ENCODE results near the gene ALCAM. TPM values are rescaled to one million over a fixed set of nuclear protein-coding genes. Genes with fewer than 3 reads are reported as not detected.

ALCAM gene
- total RNA-seq, 1 donor from 2014 or later, result 3.5 TPM

DNA sequence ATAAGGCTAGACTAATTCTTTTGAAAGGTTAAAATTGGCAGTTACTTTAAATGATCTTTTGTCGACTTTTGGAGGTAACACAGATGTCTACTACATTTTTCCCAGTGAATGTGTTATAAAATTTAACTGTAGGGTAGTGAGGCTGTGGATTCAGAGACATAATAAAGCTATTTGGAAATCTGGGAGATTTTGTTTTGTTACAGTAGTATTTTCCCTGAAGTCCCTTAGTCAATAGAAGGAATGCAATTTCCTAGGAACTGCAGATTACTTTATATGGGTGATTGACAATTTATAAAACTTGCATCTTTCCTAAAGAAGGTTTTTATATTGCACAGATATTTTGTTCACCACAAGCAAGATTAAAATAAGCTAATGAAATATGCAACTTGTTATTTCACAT, 96.9 kb downstream of the ALCAM start:
- intact Hi-C loops (cut with micrococcal nuclease), result no loop called here
- ATAC-seq (no peak), DNase-seq (no peak)

DNA sequence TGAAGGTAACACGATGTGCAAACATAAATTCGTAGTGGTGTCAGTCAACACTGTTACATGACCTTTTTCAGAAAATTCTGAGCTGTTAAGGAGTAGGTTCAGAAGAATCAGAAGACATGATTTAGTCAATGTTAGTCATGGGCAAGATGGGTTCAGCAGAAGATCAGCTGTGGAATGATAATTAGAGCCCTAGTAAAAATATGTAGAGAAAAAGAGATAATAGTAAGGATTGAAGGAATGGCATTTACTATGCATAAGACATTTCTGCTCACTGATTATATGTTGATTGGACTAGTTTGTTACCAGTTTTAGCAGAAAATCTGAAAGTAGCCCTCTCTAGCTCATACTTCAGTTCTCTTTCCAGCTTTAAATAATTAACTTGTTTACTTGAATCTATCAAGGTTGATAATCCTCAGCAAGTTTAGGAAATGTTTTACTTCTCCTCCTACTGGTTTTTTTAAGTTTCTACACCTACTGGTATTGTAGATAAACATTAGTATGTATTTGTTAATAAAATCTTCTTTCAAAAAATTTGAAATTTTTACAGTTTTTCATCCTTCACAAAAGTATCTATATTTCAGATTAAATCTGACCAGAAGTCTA, 98.6 kb downstream of the ALCAM start:
- no peak for DNase-seq
- intact Hi-C loops (cut with micrococcal nuclease), result no loop called here
- no peak for ATAC-seq

DNA sequence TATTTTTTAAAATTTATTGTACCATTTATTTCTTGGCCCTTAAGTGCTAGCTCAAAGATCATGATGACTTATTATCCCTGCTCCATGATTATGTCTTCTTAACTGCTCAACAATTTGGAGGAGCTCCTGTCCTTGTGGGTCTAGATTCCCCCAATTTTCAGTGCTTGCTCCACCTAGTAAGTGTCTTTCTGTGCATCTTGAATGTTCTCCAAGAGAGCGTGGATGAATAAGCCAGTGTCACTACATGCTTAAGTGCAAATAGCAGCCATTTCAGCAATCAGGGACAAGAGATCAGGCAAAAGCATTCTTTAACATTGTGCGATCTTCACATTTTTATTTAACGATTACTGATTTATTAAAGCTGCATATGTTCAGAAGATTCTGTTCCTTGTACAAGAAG, 99.4 kb downstream of the ALCAM start:
- DNase-seq, result no peak
- intact Hi-C loops (cut with micrococcal nuclease), result no loop called here
- ATAC-seq, result no peak

DNA sequence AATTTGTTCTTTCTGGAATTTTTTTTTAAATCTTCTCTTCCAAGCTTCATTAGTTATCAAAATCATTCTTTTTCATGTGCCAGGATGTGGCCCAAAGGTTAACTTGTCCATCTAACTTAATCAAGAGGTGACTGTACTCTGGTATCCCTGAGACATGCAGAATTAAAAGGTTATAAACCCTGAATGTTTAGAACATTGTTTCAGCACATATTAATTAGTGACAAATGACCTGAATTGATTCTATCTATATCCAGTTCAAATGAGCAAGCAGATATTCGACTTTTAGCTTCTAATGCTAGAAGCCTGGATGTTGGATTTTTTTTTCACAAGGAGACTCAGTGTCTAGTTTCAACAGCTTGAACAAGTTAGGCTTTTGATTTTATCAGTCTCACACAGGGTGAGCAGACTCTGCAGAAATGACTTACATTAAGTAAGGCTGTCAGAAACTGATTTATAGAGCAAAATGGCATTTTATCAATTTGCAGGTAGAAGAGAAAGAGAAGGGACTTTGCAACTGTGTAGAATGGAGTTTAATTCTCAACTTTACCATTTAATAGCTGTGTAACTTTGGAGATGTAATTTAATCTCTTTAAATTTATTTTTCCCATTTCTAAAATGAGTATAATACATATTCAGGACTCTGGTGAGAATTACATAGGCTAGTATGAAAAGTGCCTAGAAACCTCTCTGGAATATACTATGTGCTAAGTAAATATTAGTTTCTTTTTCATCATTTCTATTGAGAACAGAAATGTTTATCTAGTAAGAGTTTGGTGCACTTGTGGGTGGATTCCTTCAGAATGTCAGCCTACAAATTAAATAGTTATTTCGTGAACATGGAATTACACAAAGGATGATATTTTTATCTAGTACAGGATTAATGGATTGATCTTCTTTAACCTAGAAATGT, 100.0 kb downstream of the ALCAM start:
- ATAC-seq (no peak), DNase-seq (no peak)
- intact Hi-C loops (cut with micrococcal nuclease), result no loop called here

DNA sequence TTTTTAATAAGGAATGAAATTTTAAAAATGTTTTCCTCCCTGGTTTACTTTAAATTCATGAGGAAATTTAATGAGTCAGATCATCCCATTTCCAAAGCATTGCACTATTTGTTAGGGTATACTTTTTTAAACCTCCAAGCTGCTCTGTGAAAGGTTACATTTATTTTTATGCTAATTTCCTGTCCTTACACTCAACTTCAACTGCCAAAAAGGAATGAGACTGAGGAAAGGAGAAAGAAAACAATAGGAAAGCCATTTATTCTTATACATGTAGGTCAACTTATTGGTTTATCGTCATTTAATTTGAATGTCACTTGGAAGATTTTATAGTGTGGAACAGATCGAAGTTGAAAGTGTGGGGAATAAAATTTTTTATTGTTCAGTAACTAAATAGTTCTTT, 104.1 kb downstream of the ALCAM start:
- DNase-seq (no peak), ATAC-seq (no peak)
- intact Hi-C loops (cut with micrococcal nuclease), result no loop called here

DNA sequence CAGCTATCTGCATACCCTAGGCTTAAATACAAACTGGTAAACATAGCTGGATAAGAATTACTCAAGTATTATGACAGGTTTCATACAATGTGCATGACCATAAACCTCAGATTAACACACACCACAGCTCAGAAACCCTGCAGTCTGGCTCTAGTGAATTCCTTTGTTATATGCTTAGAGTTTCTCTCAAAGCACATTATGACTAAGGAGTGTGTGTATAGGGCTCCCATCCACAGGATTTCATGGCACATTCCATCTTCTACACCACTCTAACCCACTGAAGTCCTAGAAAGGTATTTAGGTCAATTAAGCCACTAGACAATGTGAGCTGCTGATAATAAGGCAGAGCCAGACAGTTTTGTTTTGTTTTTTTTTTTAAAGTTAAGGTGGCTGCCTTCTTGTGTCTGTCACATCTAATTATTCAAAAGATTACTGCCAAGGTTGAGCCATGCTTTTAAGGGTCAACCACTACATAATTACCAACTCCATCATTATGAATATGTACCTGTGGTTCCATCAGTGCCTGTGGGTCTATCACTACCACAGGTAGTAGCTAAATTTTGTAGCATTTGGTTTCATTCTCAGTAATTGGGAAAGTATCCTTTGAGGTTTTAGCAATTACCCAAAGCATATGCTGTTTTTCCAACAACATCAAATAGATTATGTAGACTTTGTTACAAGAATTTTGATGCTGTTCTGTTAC, 107.0 kb downstream of the ALCAM start:
- intact Hi-C loops (cut with micrococcal nuclease), result no loop called here
- DNase-seq (no peak), ATAC-seq (no peak)

DNA sequence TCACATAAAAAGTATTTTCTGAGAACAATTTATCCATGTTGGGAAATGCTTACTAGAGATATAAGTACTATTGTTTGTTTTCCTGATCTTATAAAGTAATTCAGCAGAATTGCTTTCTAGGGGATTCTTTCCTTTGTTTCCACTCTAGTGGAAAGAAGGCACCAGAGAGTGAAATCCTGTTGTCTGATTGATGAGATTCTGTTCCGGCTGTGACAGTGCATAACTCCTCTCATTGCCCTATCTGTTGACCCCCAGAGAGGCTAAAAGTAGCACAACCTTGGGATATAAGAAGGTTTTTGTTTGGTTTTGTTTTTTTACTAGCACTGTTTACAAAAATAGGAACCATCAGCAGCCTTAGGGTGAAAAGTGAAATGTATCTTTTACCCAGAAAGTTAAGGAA, 114.1 kb downstream of the ALCAM start:
- ATAC-seq (no peak), DNase-seq (no peak)
- intact Hi-C loops (cut with micrococcal nuclease), result no loop called here

DNA sequence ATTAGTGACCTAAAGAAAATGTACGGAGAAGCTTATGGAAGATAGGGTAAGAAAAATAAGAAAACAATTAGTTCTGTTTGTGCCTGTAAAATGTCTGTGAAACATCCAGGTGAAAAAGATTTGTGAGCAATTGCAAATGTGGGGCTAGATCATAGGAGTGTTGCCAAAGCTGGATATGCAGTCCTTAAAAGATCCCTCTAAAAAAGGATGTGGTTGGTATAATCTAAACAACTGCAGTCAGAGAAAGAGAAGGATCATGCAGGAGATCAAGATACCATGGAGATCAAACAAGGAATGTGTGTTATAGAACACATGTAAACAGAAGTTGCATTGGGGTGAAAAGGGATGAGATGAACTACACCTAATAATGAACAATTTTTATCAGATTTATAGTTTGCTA, 116.8 kb downstream of the ALCAM start:
- intact Hi-C loops (cut with micrococcal nuclease), result no loop called here
- no peak for DNase-seq
- ATAC-seq, result no peak

DNA sequence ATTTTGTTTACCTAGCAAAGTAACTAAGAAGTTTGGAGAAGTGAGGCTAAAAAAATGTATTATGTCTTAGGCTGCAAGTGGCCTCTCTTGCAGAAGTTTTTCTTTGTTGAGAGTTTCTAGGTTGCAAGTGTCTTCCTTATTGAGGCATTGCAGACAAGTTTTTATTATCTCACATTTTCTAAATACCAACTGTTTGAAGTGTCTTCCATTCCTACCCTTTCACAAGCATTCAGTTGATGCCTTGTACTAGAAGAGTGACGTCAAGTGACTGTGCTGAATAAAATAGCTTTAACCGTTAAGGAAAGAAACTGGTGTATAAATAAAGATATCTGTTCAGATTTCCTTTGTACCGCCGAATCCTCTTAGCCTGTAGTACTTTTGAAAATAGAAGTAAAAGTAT, 123.3 kb downstream of the ALCAM start:
- intact Hi-C loops (cut with micrococcal nuclease), result no loop called here
- DNase-seq, result no peak
- no peak for ATAC-seq

DNA sequence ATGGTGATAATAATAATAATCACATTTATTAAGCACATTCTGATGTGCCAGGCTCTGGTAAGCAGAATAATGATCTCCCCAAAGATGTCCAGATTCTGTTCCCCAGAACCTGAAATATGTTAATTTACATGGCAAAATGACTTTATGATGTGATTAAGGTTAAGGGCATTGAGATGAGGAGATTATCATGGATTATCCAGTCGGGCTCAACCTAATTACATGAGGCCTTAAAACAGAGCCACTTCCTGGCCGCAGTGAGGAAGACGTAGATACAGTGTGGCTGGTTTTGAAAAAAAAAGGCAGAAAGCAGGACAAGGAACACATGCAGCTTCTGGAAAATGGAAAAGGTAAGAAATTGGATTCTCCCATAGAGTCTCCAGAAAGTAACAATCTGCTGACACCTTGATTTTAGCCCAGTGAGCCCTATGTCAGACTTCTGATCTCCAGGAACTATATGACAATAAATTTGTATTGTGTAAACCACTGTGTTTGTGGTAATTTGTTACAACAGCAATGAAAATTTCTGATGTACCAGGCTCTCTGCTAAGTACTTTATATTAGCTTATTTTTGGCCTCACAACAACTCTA, 126.7 kb downstream of the ALCAM start:
- intact Hi-C loops (cut with micrococcal nuclease), result no loop called here
- ATAC-seq (no peak), DNase-seq (no peak)

DNA sequence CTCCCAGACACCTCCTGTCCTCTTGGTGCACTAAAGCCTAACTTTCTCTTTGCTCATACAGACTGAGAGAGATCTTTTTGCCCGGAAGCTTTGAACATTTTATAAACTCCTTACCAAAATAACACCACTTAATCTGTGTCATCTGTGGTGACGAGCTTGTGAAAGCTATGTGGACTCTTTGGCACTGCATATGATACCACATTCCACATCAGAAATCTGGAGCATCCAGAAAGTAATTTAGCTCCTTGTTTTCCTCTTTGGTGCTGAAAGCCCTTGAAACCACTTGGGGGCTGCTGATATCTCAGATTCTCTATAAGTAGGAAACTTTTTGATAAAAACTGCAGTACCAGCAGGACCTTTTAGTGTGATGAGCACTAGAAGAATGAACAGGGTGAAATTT, 128.3 kb downstream of the ALCAM start:
- ATAC-seq, result no peak
- intact Hi-C loops (cut with micrococcal nuclease), result no loop called here
- no peak for DNase-seq

DNA sequence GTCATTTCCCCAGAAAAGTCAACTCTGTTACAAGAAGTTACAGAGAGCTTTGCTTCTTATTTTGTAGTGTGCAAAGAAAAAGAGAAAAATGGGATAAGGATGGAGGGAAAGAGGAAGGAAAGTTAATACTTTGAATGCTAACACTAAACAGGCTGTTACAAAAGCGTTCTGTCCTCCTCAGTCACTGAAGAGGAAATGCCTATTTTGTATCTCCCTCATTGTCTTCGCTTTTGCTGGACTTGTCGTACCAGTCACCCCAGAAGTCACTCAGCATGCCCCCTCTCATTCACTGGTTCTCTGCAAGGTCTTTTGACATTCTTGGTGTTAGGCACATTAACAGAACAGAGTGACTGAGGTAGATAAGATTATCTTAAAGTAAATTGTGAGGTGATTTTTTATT, 129.6 kb downstream of the ALCAM start:
- intact Hi-C loops (cut with micrococcal nuclease), result no loop called here
- ATAC-seq (no peak), DNase-seq (no peak)

DNA sequence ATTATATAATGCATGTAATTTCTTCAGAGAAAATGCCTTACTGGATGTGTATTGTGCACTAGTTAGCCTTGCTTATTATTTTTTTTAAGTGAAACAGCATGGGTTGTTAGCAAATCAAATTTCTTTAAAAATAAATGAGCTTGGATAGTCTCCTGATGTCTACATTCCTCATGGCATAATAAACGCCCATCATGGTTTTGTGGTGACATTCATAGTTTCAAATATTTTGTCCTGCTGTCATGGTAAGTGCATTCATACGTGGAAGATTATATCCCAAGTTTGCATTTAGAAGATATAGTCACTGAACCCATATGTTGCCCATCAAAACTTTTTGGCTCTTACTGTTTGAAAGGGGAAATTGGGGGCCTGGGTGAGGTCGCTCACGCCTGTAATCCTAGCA, 130.7 kb downstream of the ALCAM start:
- intact Hi-C loops (cut with micrococcal nuclease), result no loop called here
- DNase-seq, result no peak
- no peak for ATAC-seq

DNA sequence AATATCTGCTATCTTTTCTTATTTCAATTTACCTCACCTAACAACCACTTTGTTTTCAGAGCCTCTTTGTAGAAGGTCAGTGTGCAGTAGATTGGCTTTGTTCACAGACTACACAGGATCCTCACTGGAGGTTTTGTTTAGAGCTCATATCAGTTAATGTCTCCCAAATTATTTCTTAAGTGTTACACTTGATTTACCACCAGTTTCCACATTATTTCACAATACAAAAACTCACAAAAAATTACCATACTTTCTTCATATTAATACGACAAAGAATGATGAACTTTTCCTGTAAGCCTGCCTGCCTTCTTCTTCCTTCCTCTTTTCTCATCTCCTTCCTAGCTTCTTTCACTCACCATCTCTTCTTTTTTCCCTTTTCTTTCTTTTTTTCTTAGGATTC, 133.3 kb downstream of the ALCAM start:
- ATAC-seq (no peak), DNase-seq (no peak)
- intact Hi-C loops (cut with micrococcal nuclease), result no loop called here

DNA sequence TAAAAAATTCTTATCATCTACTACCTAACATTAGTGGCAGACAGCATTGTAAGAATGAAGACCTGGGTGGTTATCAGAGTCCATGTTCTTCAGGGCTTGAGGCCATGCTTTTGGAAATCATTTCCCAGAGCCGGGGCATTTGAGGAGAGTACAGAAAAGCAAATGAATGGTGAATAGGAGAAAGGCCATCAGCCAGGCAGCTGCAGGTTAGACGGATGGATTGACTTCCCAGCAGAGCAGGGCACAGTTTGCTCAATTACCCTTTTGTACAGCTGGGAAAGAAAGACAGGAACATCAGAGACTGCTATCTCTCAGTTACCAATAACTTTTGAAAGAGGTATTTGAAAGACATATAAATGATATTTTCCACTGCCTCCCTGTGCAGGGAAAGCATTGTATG, 135.6 kb downstream of the ALCAM start:
- DNase-seq (no peak), ATAC-seq (no peak)
- intact Hi-C loops (cut with micrococcal nuclease), result no loop called here

DNA sequence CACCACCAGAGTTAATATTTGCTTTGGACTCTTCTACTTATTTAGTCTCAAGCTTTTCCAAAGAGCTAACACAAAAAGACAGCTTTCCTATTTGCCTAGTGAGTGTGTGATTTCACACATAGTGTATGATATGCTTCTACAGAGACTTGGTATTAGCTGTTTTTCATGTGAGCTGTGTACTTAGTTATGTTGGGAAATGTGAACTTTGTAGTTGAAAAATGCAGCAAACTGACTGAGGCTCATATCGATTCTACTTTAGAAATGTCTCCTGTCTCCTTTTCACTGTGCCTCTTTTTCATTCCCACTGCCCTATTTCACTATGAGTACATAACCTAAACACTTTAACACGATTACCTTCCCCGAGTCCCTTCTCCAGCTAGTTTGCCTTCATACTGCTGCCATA, 136.5 kb downstream of the ALCAM start:
- no peak for DNase-seq
- intact Hi-C loops (cut with micrococcal nuclease), result no loop called here
- no peak for ATAC-seq

DNA sequence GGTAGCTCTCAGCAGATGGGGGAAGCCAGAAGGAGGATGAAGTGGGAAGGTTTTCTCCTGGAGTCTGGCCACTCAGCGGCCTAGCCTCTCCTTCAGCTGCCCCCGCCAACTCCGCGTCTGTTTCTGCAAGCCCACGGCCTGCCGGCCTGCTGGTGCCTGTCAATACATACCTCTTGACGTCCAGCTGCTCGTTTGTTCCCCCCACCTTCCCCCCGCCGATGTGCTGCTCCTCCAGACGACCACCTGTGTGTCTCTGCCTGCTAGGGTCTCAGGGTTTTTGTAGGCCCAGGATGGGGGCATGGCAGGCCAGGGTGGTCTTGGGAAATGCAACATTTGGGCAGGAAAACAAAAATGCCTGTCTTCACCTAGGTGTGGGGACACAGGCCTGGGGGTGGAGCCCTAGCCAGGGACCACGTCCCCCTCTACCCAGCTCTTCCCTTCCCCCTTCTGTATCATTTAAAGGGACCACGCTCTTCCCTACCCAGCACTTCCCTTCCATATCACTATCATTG, 137.8 kb downstream of the ALCAM start:
- intact Hi-C loops (cut with micrococcal nuclease), result no loop called here
- no peak for DNase-seq
- ATAC-seq, result no peak

DNA sequence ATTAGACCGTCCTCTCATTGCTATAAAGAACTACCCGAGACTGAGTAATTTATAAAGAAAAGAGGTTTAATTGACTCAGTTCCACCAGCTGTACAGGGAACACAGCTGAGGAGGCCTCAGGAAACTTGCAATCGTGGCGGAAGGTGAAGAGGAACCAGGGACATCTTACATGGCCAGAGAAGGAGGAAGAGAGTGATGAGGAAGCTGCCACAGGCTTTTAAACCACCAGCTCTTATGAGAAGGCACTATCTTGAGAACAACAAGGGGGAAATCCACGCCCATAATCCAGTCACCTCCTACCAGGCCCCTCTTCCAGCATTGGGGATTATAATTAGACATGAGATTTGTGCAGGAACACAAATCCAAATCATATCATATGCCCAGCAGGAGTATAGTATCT, 138.5 kb downstream of the ALCAM start:
- DNase-seq (no peak), ATAC-seq (no peak)
- intact Hi-C loops (cut with micrococcal nuclease), result no loop called here

DNA sequence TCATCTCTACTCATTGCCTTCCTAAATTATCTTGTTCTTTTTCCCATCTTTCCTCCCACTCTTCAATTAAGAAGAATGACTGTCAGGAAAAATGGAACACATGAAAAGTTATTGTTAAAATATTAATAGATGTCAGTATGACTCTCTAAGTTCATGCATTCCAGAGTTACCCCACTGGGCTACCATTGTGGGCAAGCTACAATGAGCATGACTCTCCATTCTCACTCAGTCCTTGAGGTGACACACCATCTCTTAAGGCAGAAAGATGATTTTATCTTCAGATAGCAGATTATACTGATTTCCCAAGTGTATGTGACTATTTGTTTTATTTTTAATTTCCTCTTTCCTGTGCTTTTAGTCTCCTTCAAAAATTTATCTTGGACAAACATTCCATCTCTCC, 144.3 kb downstream of the ALCAM start:
- intact Hi-C loops (cut with micrococcal nuclease), result no loop called here
- ATAC-seq (no peak), DNase-seq (no peak)

DNA sequence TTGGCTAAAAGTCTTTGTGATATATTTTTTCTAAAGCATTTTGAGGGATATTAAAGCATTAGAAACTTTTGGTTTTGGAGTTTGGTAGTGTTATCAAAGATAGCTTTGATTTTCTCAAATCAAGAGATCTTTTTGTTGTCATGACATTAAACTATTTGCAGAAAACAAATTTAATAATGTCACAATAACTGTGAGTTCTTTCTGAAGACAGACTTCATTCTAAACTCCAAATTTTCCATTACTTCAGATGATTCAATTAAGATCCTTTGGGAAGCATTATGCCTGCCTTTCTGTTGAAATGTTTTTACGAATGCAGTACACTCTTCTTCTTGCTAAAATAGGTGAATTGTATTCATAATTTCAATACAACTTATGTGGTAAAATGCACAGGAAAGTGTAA, 145.4 kb downstream of the ALCAM start:
- intact Hi-C loops (cut with micrococcal nuclease), result no loop called here
- no peak for DNase-seq
- ATAC-seq, result no peak
